Panc1 (cell line): ENCODE results near the gene TRMT5. TPM values are rescaled to one million over a fixed set of nuclear protein-coding genes. Genes with fewer than 3 reads are reported as not detected.

Source experiments
- total RNA-seq: library from RNA; stranded (reverse); gene quantifications from one replicate; pipeline ENCODE4 v1.2.1, GENCODE V29; 2021; ENCODE audit not compliant: unreplicated experiment

The TRMT5 gene
- total RNA-seq, 1 experiment from 2014 or later = 14.9 TPM

Other genes starting within 250 kb of the TRMT5 start
- gene MNAT1, start 246.3 kb downstream of the TRMT5 start, total RNA-seq = 29.4 TPM
- 9.3 TPM for gene SLC38A6, start 166 bp upstream of the TRMT5 start, total RNA-seq